Astrocyte (in vitro differentiated cells and primary cell): ENCODE measurements around the gene ZBTB2. TPM values are rescaled to one million over a fixed set of nuclear protein-coding genes. Genes with fewer than 3 reads are reported as not detected.

Experiments used
- DNase-seq: peaks from one replicate; pipeline ENCODE4 v3.0.0-alpha.2; 2010; ENCODE audit warnings: low read depth
- FAIRE-seq: peaks from 2 replicates; lab custom pipeline; 2011; peaks lifted over from hg19 to GRCh38; lab: Jason Lieb, UNC
- H2AFZ ChIP-seq: 2 replicates; pipeline ENCODE4 v1.6.0; 2012; ENCODE audit warnings: low read depth, low read length, inconsistent platforms
- H3K27ac ChIP-seq: 2 replicates; pipeline ENCODE4 v1.5.1; 2011; ENCODE audit warnings: low read depth, low read length, inconsistent platforms
- H3K27me3 ChIP-seq: 2 replicates; pipeline ENCODE4 v1.6.0; 2011; ENCODE audit warnings: low read length, inconsistent platforms; ENCODE audit not compliant: insufficient read depth
- H3K36me3 ChIP-seq: 2 replicates; pipeline ENCODE4 v1.5.1; 2011; ENCODE audit warnings: low read length, inconsistent platforms; ENCODE audit not compliant: insufficient read depth
- H3K4me1 ChIP-seq: 2 replicates; pipeline ENCODE4 v1.5.1; 2011; ENCODE audit warnings: low read length, inconsistent platforms; ENCODE audit not compliant: insufficient read depth
- H3K4me2 ChIP-seq: 2 replicates; pipeline ENCODE4 v1.6.0; 2012; ENCODE audit warnings: low read length, inconsistent platforms
- H3K4me3 ChIP-seq: 2 replicates; pipeline ENCODE4 v1.5.1; 2011; ENCODE audit warnings: low read depth, mild to moderate bottlenecking, low read length, inconsistent platforms; ENCODE audit not compliant: insufficient read depth
- H3K79me2 ChIP-seq: 2 replicates; pipeline ENCODE4 v1.6.0; 2012; ENCODE audit warnings: mild to moderate bottlenecking, low read length, inconsistent platforms; ENCODE audit not compliant: insufficient read depth
- H3K9ac ChIP-seq: 2 replicates; pipeline ENCODE4 v1.6.0; 2012; ENCODE audit warnings: mild to moderate bottlenecking, low read length, inconsistent platforms
- H3K9me3 ChIP-seq: 2 replicates; pipeline ENCODE4 v1.5.1; 2012; ENCODE audit warnings: low read depth, mild to moderate bottlenecking, low read length, inconsistent platforms; ENCODE audit not compliant: insufficient read depth
- H4K20me1 ChIP-seq: 2 replicates; pipeline ENCODE4 v1.6.0; 2012; ENCODE audit warnings: low read length, inconsistent platforms; ENCODE audit not compliant: insufficient read depth
- H3K27ac Mint-ChIP-seq: one replicate; pipeline ENCODE4 v1.8.0; 2021; ENCODE audit warnings: mild to moderate bottlenecking, mixed read lengths; ENCODE audit not compliant: unreplicated experiment
- H3K27me3 Mint-ChIP-seq: one replicate; pipeline ENCODE4 v1.8.0; 2021; ENCODE audit warnings: low read depth, mixed read lengths; ENCODE audit not compliant: unreplicated experiment
- H3K36me3 Mint-ChIP-seq: one replicate; pipeline ENCODE4 v1.8.0; 2021; ENCODE audit warnings: low read depth, mixed read lengths; ENCODE audit not compliant: unreplicated experiment
- H3K4me1 Mint-ChIP-seq: one replicate; pipeline ENCODE4 v1.8.0; 2021; ENCODE audit warnings: low read depth, mixed read lengths; ENCODE audit not compliant: unreplicated experiment
- H3K4me3 Mint-ChIP-seq: one replicate; pipeline ENCODE4 v1.8.0; 2021; ENCODE audit warnings: mild to moderate bottlenecking, moderate library complexity, mixed read lengths; ENCODE audit not compliant: unreplicated experiment
- H3K9me3 Mint-ChIP-seq: one replicate; pipeline ENCODE4 v1.8.0; 2021; ENCODE audit warnings: mild to moderate bottlenecking, mixed read lengths; ENCODE audit not compliant: unreplicated experiment
- CTCF ChIP-seq: IDR thresholded peaks from 2 replicates; pipeline ENCODE4 v1.5.1; 2011; ENCODE audit warnings: low read depth, mild to moderate bottlenecking, inconsistent platforms, low read length, moderate library complexity; ENCODE audit not compliant: insufficient read depth
- EZH2 ChIP-seq: IDR thresholded peaks from 2 replicates; pipeline ENCODE4 v1.6.1; 2012; ENCODE audit warnings: mild to moderate bottlenecking, low read length, inconsistent platforms; ENCODE audit not compliant: insufficient read depth
- total RNA-seq: library from RNA; stranded (reverse); gene quantifications from 2 replicates; pipeline ENCODE4 v1.2.1, GENCODE V29; 2021

ZBTB2 gene
- total RNA-seq, 1 donor from 2014 or later = 20.8 TPM

- Mint-ChIP-seq H3K36me3 (no peaks in the 10 kb centered on the region), H3K9me3 (peaks cover 1% of the 10 kb centered on the region), H3K4me1 (no peaks in the 10 kb centered on the region), H3K27ac (no peak overlapping the region), H3K27me3 (no peaks in the 10 kb centered on the region), H3K4me3 (no peak overlapping the region)
- FAIRE-seq = no peak
- H4K20me1 ChIP-seq = peaks cover 65% of the 10 kb centered on the region
- H3K4me3 ChIP-seq = no peak overlapping the region
- H3K9me3 ChIP-seq = no peaks in the 10 kb centered on the region
- H3K9ac ChIP-seq = no peak overlapping the region
- no peak overlapping the region for H2AFZ ChIP-seq
- H3K27ac ChIP-seq = no peak overlapping the region
- H3K4me1 ChIP-seq = no peaks in the 10 kb centered on the region
- no peak for TF ChIP-seq EZH2
- no peak for TF ChIP-seq CTCF
- H3K27me3 ChIP-seq = no peaks in the 10 kb centered on the region
- H3K4me2 ChIP-seq = no peak overlapping the region
- H3K79me2 ChIP-seq = peaks cover 99% of the 10 kb centered on the region
- peaks cover 16% of the 10 kb centered on the region for H3K36me3 ChIP-seq
- DNase-seq = no peak
Observed at GRCh38 chr6:151341476-151342195, 49.7 kb downstream of the ZBTB2 start.

- no peaks in the 10 kb centered on the region for H3K9me3 ChIP-seq
- no peak for DNase-seq
- H3K27me3 Mint-ChIP-seq = no peaks in the 10 kb centered on the region
- no peak overlapping the region for H3K27ac ChIP-seq
- no peak for TF ChIP-seq EZH2
- TF ChIP-seq CTCF = no peak
- no peak overlapping the region for H2AFZ ChIP-seq
- H3K36me3 ChIP-seq = peaks cover 23% of the 10 kb centered on the region
- H3K27me3 ChIP-seq = no peaks in the 10 kb centered on the region
- no peaks in the 10 kb centered on the region for H3K36me3 Mint-ChIP-seq
- H3K4me1 ChIP-seq = no peaks in the 10 kb centered on the region
- H3K27ac Mint-ChIP-seq = no peak overlapping the region
- no peak overlapping the region for H3K4me3 ChIP-seq
- no peak overlapping the region for H3K9ac ChIP-seq
- no peaks in the 10 kb centered on the region for H3K4me1 Mint-ChIP-seq
- no peak overlapping the region for H3K4me3 Mint-ChIP-seq
- peaks cover 1% of the 10 kb centered on the region for H3K9me3 Mint-ChIP-seq
- peaks cover 99% of the 10 kb centered on the region for H3K79me2 ChIP-seq
- no peak overlapping the region for H3K4me2 ChIP-seq
- peaks cover 64% of the 10 kb centered on the region for H4K20me1 ChIP-seq
- FAIRE-seq = no peak
Observed at GRCh38 chr6:151340219-151340978, 51.0 kb downstream of the ZBTB2 start.
